GM21825 (cell line): Measurements from ENCODE around the gene TAS1R3.
"Not testable (repeated sequence)": the region's sequence is repeated elsewhere in the genome, so short reads cannot be mapped to it uniquely, and the experiment has no call there.

ENCODE experiments used
- ATAC-seq: cut with Tn5 transposase; IDR thresholded peaks from one replicate; pipeline ENCODE4 v1.9.1; 2021; ENCODE audit warnings: mild to moderate bottlenecking, moderate library complexity; ENCODE audit not compliant: unreplicated experiment

The TAS1R3 gene

GRCh38 chr1:1364266-1364665 lies 33.2 kb downstream of the TAS1R3 start:
- ATAC-seq: no peak

GRCh38 chr1:1365875-1366698 lies 35.0 kb downstream of the TAS1R3 start:
- no peak for ATAC-seq

- no peak for ATAC-seq
Observed at GRCh38 chr1:1366699-1367066, 35.6 kb downstream of the TAS1R3 start.

GRCh38 chr1:1367315-1367714 lies 36.2 kb downstream of the TAS1R3 start:
- ATAC-seq: no peak

GRCh38 chr1:1370094-1370493 lies 39.0 kb downstream of the TAS1R3 start:
- ATAC-seq: not testable (repeated sequence)

GRCh38 chr1:1370771-1371300 lies 39.8 kb downstream of the TAS1R3 start:
- ATAC-seq: no peak

GRCh38 chr1:1371364-1371745 lies 40.3 kb downstream of the TAS1R3 start:
- no peak for ATAC-seq

- ATAC-seq: no peak
Observed at GRCh38 chr1:1371746-1372711, 40.9 kb downstream of the TAS1R3 start.

GRCh38 chr1:1373051-1373814 lies 42.2 kb downstream of the TAS1R3 start:
- no peak for ATAC-seq

- ATAC-seq: no peak
Observed at GRCh38 chr1:1373815-1374588, 42.9 kb downstream of the TAS1R3 start.

GRCh38 chr1:1374589-1374928 lies 43.5 kb downstream of the TAS1R3 start:
- ATAC-seq: peak; percentile 1

- ATAC-seq: peak; percentile 82
Observed at GRCh38 chr1:1374929-1375662, 44.0 kb downstream of the TAS1R3 start, which contains the start of gene AURKAIP1. TSS of gene AURKAIP1 (minus strand) at chr1:1375207. CDS start at chr1:1374756, 451 bp downstream.

GRCh38 chr1:1376551-1377226 lies 45.6 kb downstream of the TAS1R3 start:
- no peak for ATAC-seq

- ATAC-seq: no peak
Observed at GRCh38 chr1:1377540-1378205, 46.6 kb downstream of the TAS1R3 start.

- ATAC-seq: no peak
Observed at GRCh38 chr1:1380860-1381259, 49.8 kb downstream of the TAS1R3 start.

GRCh38 chr1:1381294-1381693 lies 50.2 kb downstream of the TAS1R3 start:
- ATAC-seq: no peak
